ENCODE results near the gene SREBF2.

SREBF2 gene

DNA sequence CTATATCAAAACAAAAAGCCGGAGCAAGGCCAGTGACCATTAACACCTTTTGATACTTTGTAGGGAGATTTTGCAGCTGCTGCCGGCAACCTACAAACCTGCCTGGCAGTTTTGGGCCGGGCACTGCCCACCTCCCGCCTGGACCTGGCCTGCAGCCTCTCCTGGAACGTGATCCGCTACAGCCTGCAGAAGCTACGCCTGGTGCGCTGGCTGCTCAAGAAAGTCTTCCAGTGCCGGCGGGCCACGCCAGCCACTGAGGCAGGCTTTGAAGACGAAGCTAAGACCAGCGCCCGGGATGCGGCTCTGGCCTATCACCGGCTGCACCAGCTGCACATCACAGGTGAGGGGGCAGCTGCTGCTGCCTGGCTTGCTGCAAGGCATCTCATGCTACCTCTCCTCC lies 47.7 kb downstream of the SREBF2 start:
- no peak for DNase-seq

DNA sequence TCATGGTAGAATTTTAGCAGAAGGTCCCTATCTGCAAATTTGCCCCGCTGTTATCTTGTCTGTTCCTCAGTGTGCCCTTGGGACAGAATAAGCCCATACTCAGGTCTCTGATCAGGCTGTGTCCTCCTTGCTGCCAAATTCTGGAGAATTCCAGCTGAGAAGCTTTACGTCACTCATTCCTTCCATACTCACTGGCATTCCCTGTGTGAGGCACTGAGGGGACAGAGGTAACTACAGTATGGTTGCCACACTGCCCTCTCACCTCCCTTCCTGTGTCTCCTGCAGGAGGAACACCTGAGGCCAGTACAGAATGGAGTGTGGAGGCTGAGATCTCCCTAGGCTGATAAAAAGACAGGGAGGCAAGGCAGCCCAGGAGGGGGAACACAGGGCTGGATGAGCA lies 50.5 kb downstream of the SREBF2 start:
- DNase-seq = no peak

DNA sequence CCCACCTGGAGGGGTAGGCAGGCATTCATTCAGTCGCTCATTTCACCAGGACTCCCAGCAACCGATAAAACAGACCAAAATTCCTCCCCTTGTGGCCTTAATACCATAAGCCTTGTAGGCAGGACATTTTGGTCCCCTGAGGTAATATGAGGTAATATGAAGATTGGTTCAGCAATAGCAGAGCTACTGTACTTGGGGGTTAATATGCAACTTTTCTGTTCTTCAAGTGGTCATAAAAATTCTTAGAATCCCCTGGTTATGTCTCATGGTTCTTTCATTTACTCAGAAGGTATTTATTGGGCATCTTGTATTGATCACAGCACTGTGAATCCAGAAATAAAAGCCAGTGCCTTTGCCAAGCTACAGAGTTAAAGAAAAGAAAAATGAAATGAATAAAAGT lies 52.2 kb downstream of the SREBF2 start:
- DNase-seq = no peak

DNA sequence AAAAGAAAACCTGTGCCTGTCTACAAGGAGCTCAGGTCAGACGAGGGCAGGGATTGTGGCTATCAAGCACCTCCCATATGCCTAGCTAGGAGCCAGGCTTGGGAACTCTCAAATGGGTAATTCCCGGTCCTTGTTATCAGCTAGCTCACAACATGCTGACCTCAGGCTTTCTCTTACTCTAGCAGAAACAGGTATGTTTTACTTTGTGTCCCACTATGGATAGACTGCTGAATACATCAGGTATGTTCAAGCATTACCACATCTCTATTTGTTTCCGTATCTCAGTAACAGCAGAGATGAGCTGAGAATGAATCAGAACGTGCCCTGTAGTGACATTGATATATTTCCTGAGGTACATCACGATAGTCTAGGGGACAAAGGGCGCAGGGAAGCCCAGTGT lies 52.6 kb downstream of the SREBF2 start:
- no peak for DNase-seq

DNA sequence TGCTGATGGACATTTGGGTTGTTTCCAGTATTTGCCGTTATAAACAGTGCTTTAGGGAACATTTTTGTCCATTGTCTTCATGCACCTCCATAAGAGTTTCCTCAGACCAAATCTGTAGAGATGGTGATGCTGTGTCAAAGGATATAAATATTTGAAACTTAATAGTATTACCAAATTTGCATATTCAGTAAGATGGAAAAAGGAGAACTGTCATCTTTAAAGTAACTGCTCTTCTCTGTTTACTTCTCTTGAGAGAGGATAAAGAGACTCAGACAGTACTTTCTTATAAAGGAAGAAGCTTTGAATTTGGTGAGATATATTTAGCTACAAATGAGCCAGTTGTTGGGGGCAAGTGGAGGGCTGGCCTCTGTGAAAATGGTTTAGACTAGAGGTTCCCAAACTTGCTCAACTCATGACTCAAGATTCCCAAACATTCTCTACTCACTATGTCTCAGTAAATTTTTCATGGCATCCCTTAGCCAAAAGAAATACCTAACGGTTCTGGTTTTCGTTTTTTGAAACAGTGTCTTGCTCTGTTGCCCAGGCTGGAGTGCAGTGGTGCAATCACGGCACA lies 55.8 kb downstream of the SREBF2 start:
- DNase-seq = no peak

DNA sequence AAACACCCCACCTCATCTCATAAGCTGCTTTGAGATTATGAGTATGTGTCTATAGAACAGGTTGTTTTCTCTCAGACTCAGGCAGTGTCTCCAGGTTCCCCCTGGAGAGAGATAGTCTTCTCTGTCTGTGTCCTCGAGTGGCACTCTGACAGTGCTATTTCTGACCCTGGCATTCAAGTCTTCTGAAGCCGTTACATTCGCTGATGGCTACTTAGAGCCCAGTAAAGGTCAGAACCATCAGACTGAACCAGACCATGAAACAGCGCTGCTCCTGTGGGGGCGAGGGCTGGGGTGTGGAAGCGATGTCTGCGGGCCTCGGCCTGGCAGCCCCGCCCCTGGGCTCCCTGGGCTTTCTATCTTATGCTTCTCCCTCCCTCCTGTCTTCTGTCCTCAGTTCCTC lies 58.5 kb downstream of the SREBF2 start:
- no peak for DNase-seq

DNA sequence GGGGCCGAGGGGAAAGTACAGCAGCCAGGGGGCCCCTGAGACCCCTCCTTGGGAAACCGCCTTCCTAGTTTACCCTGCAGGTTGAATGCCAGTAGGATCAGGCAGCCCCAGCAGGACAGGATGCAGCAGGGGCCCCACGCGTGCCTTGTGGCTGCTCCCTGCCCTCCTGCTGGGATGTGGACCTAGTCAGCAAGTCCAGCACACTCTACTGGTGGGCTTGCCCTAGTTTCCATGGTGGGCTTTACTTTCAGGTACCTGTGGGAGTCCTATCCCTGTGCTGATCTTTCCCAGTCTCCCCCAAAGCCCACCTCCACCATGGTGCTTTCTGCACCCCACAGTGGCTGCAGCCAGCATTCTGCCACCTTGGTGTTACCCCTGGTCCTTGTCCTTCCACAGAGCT lies 59.8 kb downstream of the SREBF2 start:
- no peak for DNase-seq

DNA sequence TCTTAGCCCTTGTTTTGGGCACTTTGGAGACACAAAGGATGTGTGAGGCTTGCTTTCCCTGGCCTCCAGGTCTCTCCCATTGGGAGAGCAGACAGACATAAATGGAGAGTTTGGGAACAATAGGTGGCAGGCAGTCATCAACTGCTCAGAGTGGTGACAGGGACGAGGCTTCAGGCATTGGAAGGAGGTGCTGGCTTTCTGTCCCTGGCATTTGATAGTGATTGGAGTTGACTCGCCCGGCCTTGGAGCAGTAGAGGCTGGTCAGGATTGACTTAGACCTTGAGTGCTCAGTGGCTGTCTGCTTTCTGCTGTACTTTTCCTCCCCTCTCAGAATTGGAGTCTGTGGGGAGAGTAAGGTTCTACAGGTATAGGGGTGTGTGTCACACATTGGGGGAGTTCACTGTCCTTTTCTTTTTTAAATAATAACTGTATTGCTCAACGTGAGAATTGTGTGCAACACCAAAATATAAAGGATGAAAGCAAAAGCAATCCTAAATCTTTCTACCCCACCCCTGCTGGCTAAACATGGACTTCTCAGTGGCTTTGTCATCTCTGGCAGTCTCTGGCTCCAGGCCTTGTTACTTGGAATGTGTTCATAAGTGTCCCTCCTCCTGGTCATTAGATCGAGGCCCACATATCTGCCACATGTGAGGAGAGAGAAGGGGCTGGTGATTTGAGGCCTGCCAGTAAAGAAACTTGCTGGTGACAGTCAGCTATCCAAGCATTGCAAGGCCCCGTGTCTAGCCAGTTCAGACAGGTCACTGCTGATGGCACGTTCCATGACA lies 60.9 kb downstream of the SREBF2 start:
- no peak for DNase-seq

DNA sequence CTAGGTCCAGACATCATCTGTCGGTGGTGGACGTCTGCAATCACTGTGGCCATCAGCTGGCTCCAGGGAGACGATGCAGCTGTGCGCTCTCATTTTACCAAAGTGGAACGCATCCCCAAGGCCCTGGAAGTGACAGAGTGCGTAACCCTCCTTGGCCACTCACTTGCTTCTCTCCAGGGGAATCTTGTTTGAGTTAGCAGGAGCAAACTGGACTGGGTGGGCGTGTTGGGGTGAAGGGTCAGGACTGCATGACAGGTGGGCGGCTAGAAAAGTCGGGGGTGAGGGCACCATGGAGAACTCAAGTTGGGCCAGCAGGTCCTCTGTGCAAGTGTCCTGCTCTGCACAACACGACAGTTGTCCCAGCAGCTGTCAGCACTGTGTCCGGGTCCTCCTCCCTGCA lies 65.7 kb downstream of the SREBF2 start:
- no peak for DNase-seq

DNA sequence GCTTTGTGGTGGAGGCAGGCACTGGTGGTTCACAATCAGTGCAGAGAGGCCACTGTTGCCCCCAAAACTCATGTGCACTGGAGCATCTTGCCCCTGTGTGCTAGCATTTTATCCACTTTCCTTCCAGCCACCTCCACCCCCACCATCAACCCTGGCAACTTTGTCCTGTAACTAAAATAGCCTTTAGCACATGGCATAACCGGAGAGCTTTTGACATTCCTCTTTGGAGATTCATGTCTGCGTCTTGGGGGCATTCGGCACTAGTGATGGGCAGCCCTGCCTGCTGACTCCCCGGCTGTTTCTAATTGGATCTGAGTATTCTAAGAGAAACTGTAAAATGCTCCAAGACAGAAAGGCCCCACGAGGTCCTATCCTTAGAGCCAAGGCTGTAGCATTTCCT lies 66.2 kb downstream of the SREBF2 start:
- no peak for DNase-seq

DNA sequence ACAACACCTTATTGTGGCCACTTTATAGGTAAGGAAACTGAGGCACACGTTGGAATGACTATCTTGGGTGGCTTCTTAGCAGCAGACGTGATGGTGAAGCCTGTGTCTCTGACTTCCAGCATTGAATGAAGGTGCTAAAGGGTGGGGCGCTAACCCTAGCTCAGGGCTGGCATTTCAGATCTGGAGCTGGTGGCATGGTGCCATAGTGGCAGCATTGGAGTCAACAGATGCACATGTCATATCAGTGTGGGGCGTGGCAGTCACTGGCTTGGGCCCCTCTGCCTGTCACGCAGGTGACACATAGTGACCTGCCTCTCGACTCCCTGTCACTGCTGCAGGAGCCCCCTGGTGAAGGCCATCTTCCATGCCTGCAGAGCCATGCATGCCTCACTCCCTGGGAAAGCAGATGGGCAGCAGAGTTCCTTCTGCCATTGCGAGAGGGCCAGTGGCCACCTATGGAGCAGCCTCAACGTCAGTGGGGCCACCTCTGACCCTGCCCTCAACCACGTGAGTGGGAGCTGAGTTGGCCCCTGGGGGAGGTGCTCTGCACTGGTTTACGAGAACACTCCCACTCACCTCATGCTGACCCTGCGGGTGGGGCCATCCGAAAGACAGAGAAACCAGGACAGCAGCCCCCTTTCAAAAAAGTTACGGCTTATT lies 67.2 kb downstream of the SREBF2 start:
- no peak for DNase-seq

DNA sequence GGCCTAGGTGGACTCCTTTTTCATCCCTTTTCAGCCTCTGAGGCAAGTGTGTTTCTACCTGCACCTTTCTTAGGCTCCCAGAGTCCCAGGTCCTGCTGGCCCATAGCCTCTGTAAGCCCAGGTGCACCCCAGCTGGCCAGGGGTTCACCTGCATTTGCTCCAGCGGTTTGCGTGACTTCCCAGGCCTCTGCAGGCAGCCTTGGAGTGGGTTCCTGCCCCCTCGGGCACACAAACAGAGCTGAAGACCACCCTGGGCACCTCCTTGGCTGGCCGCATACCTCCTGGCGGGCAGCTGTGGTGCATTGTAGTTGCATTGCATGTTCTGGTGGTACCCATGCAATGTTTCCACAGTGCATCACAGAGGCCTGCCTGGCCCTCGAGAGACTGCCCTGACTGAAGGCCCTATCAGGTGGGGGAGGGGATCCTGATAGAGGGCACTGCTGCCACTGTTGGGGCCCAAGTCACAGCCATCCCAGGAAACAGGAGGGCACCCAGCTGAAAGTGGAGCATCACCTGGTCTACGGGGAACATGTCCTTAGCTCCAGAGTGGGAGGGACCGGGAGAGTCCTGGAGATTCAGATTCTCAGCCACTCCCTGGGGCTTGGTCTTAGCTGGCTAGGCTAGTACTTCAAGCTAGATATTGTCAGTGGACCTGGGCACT lies 67.9 kb downstream of the SREBF2 start:
- DNase-seq = no peak

DNA sequence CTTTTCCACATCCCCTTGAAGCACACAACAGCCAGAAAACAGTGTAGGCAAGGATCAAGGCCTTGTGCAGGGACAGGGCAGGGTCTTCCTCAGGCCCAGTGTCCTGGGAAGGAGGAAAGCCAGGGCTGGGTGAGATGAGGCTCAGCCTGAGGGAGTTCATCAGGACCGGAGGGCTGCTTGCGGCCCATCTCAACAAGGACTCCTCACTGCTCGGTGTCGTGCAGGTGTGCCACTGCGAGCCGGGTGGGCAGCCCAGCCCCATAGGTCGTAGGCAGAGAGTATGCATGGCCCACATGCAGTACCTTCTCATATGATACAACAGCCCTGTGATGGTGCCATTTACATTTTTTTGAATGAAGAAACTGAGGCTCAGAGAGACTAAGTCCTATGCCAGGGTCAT lies 69.1 kb downstream of the SREBF2 start:
- DNase-seq = no peak

DNA sequence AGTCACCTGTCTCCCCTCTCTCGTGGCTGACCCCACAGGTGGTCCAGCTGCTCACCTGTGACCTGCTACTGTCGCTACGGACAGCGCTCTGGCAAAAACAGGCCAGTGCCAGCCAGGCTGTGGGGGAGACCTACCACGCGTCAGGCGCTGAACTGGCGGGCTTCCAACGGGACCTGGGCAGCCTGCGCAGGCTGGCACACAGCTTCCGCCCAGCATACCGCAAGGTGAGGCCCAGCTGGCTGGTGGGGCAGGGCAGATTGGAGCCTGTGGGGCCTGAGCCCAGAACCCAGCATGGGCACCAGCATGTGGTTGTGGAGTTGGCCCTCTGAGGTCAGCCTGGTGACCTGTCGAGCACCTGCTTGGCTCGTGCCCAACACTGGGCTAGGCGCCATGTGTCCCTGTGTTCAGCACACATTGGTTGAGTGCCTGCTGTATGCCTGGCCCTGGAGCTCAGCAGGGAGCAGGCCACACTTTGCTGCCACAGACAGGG lies 70.1 kb downstream of the SREBF2 start:
- no peak for DNase-seq

DNA sequence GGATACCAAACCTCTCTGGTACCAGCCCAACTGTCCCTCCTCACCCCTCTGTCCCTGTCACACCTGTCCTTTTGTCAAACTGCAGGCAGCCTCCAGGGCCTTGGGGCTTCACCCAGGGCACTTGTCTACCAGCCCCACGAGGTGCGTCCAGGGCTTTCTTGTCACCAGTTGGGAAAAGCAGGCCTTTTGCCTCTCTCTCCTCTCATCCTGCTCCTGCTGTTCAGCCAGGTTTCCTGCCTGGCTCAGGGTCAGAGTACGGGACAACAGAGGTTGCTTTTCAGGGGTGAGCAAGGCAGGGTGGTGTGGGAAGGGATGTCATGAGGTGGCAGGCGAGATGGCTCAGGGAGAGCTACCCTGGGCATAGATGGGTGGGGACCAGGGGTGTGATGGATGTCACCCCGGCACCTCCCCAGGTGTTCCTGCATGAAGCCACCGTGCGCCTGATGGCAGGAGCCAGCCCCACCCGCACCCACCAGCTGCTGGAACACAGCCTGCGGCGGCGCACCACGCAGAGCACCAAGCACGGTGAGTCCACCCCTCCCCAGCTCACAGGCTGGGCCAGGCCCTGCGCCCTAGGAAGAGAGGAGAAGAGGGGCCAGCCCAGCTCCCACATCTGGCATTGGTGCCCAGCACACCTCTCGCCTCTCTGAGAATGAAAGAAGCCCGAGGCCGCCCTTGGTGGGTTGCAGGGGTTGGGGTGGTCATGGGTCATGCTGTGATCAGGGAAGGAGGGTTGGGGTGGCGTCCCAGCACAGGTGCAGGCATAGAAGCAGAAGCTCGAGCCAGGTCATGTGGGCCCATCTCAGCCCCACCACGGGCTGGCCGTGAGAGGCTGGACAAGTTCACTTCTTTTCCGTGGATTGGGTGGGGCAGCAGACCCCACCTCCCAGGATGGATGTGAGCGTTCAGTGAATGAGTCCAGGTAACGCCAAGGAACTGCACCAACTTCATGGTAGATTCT lies 71.8 kb downstream of the SREBF2 start:
- no peak for DNase-seq

DNA sequence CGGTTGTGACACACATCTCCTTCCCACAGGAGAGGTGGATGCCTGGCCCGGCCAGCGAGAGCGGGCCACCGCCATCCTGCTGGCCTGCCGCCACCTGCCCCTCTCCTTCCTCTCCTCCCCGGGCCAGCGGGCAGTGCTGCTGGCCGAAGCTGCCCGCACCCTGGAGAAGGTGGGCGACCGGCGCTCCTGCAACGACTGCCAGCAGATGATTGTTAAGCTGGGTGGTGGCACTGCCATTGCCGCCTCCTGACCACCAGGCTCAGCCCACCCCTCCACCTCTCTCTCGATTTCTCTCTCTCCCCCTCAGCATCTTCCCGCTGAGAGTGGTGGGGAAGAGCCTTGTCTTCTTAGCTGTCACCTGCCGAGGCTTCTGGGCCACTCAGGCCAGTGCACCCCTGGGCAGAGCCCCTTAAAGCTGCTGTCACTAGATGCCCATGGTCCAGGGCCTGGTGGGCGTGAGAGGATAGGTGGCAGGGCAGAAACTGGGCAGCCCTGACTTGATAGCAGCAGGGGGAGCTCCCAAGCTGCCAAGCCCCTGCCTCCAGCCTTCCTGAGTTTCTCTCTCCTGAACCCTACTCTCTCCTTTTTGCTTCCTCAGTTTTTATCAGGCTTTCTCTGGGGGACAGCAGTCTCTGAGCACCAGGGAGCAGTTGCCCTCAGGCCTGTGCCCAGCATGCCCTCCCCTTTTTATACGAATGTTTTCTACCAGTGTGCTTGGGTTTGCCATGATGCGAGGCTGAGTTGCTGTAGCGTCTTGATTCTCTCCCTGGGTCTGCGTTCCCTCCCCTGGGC lies 72.7 kb downstream of the SREBF2 start:
- no peak for DNase-seq

DNA sequence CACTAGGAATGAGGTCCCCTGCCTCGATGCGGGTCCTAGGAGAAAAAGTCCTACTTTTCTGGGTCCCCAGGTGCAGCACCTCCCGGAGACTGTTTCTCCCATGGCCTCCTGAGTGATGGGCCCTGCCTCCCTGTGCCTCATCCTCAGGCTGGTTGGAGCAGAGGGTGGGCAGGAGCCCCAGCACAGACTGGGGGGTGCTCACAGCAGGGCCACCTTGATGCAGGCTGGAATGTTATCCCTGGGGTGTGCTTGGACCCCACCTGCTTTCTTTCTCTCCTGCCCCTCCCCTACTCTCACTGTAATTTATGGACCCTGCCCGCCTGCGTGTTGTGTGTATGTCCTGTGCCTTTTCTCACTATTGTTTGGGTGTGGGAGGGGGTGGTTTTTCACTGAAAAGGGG lies 73.9 kb downstream of the SREBF2 start:
- DNase-seq = no peak

DNA sequence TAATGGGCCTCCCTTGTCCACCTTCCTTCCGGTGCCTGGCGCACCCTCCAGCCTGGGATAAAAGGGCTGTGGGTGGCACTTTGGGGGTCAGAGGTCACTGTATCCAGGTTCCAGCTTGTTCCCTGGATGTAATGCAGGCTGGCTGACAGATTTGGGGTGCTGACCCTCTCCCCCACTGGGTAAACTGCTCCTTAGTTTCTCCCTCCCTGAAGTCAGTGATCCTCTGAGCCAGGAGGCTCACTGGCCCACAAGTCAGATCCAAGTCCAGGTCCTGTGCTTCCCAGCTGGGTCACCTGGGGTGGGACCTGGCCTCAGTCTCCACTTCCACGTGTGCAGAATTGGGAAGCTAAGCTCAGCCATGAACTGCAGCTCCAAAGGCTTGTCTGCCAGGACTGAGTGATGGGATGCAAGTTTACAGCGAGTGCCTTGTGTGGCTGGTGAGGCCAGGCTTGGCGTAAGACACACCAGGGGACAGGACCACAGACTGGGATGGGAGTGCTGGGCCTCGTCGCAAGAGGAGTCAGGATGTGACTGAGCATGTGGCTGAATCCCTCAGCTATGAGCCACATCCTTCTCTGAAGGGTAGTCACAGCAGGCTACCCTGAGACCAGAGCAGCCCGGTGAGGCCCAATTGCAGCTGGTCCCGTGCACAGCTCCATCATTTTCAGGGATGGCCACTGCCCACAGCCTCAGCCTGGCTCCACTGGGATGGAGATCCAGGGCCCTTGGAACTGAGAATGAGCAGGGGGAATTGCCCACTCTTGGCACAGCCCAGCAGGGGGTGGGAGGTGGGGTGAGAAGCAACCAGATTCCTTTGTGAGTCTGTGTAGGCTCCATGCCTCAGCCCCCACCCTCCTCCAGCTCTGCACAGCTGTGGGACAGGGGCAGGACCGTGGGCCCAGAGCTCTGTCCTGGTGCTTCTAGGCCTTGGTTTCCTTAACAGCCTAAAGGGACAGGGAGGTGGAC lies 74.8 kb downstream of the SREBF2 start:
- no peak for DNase-seq

DNA sequence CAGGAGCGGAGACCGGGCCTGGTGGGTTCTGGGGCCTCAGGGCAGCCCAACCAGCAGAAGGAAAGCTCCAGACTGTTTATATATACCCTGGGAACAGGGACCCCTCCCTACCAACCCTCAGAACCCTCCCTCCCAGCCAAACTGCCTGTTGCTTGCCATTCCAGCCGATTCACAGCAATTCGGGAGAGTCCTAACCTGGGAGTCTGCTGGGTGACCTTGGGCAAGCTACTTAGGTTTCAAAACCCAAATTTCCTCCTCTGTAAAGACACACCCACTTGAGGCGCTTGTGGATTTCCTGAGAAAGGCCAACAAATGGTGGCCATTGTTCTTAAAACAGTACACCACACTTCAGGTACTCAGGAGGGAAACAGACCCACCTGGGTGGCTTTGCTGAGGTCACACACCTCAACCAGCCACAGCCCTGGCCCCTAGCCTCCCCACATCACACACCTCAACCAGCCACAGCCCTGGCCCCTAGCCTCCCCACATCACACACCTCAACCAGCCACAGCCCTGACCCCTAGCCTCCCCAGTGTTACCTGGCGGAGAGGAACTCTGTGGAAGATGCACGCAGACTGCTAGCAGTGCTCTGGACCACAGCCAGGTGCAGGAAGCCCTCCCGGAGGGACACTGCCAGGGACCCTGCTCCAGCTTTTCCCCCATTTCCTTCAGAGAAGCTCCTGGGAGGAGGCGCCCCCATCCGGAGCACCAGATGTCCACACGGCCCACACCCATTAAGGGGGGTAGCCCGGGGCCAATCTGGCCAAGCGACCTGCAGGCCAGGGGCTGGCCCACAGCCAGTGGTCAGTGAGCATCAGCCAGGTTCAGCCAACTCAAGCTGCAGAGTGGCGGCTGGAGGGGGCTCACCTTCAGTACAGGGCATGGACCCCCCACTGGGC lies 75.8 kb downstream of the SREBF2 start:
- no peak for DNase-seq
